ENCODE results near the gene EBLN1. TPM values are rescaled to one million over a fixed set of nuclear protein-coding genes. Genes with fewer than 3 reads are reported as not detected.

The EBLN1 gene
- total and polyA plus RNA-seq, 2 of the 8 experiments (the other 6 are each of a cell fraction or from before 2014, with no cell fraction given), result not detected

DNA sequence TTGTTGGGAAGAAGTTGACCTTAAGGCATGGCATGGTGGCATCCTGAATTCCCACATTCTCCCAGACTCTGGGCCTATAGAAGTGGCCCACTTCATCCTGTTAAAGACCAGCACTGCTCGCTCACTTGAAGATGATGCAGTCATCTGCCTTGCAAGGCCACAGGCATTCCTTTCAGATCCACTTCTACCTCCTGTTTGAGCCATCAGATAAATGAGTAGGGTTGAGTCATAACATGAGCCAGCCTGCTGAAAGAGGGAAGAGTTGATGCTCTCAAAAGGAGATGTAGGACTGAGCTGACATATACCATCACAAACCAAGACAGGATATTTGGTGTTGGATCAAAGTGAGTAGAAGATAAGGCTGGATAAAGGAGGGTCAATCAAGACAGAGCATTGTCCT is 1.5 kb upstream of the EBLN1 start:
- Histone ChIP-seq H3K27ac (ENCODE audit: low read depth, low read length) (no peak overlapping the region), H2BK5ac (ENCODE audit: low read depth, low read length) (no peak overlapping the region), H2AFZ (ENCODE audit: low read length) (no peak overlapping the region), H3K4ac (replicated peaks; ENCODE audit: insufficient read length, low read depth, low read length) (no peak overlapping the region), H2BK20ac (ENCODE audit: low read length) (no peak overlapping the region), H3K4me1 (replicated peaks in 1 of 4; ENCODE audit: control insufficient read depth in 3 of 4, insufficient read depth in 4 of 4, low read length in 3 of 4) (no peaks in the 10 kb centered on the region), H2BK12ac (ENCODE audit: low read depth, low read length) (no peak overlapping the region), H3K79me2 (ENCODE audit: control insufficient read depth in 1 of 2, insufficient read depth in 2 of 2, low read length in 2 of 2) (no peaks in the 10 kb centered on the region), H3K23me2 (ENCODE audit: low read depth, low read length) (no peaks in the 10 kb centered on the region), H3K36me3 (ENCODE audit: control insufficient read depth in 2 of 4, insufficient read depth in 4 of 4, low read length in 3 of 4) (no peaks in the 10 kb centered on the region), H3K9ac (replicated peaks in 1 of 4; ENCODE audit: extremely low read depth in 1 of 4, low read depth in 3 of 4, low read length in 3 of 4) (no peak overlapping the region), H3K18ac (ENCODE audit: extremely low read depth, low read length) (no peak overlapping the region), H2BK120ac (replicated peaks; ENCODE audit: low read depth, low read length) (no peak overlapping the region), H3K27me3 (replicated peaks in 1 of 4; ENCODE audit: control insufficient read depth in 3 of 4, extremely low read depth in 1 of 4, insufficient read depth in 3 of 4, low read length in 3 of 4) (no peaks in the 10 kb centered on the region), H2AK5ac (ENCODE audit: low read depth, low read length) (no peak overlapping the region), H4K5ac (ENCODE audit: insufficient read length, low read depth, low read length) (no peak overlapping the region), H3K14ac (ENCODE audit: insufficient read length) (no peak overlapping the region), H4K20me1 (replicated peaks in 1 of 2; ENCODE audit: control insufficient read depth in 1 of 2, insufficient read depth in 2 of 2, low read length in 2 of 2) (no peaks in the 10 kb centered on the region), H3K4me2 (ENCODE audit: insufficient read depth in 1 of 2, low read depth in 2 of 2, low read length in 2 of 2) (no peak overlapping the region), H3K56ac (replicated peaks; ENCODE audit: insufficient read length, low read depth, low read length) (no peak overlapping the region), H3K4me3 (ENCODE audit: extremely low read depth in 1 of 4, insufficient read depth in 2 of 4, low read depth in 3 of 4, low read length in 4 of 4) (no peak overlapping the region), H4K8ac (ENCODE audit: extremely low read depth, insufficient read depth, low read length) (no peak overlapping the region), H3K79me1 (ENCODE audit: low read depth, low read length) (no peaks in the 10 kb centered on the region), H3K23ac (ENCODE audit: insufficient read length) (no peak overlapping the region), H4K91ac (replicated peaks; ENCODE audit: insufficient read length, low read length) (no peak overlapping the region), H3K9me3 (ENCODE audit: insufficient read depth in 2 of 2, low read depth in 1 of 2, low read length in 1 of 2) (no peaks in the 10 kb centered on the region), H2BK15ac (ENCODE audit: low read length) (no peak overlapping the region)
- POLR2A ChIA-PET (ENCODE audit: partially characterized antibody), result interaction anchor here (0.7 kb wide), 1 partner anchor 11 kb away, joined by 3 read pairs; no protein-coding TSS in a partner anchor
- WGBS, 2 experiments (ENCODE audit: extremely low coverage in 1 of 2, insufficient coverage in 1 of 2, insufficient read length in 1 of 2, insufficient replicate concordance in 2 of 2, low coverage in 1 of 2, low lambda C conversion rate in 2 of 2, missing lambda C conversion rate in 1 of 2), result 95% methylated on average over 1 of the region's 1 CpG; no CpG with 5 or more reads in 1 of the 2 experiments
- CTCF ChIA-PET (ENCODE audit: partially characterized antibody), result interaction anchor here (0.8 to 2.2 kb wide), 9 partner anchors 9 to 228 kb away, joined by 3 to 10 read pairs (median 4); no protein-coding TSS in a partner anchor
- DNase-seq (ENCODE audit: low read depth in 1 of 2, low spot score in 2 of 2), result no peak
- no peak for FAIRE-seq
- TF ChIP-seq JUND (IDR thresholded peaks at IDR 0.05; ENCODE audit: low read length), result no peak

Data from H1 (cell line).